ENCODE data around the gene GNMT.

DNA sequence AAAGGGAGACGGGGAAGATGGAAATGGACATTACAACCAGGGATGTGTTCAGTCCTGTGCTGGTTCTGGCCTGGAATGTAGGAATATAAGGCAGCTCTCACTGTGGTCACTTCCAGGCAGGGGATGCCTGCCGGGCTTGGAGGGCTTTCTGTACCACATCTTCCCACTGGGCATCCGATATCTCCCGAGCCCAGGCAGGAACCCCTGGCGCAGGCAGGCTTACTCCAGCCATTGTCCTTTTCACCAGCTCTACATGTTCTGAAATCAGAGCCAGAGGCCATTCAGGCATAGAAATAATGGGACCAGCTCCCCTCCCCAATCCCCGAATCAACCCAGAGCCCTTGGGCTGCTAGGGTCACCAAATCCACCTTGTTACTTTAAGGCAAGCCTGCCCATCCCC lies 51.8 kb downstream of the GNMT start:
- TF ChIP-seq TEAD4 (IDR thresholded peaks at IDR 0.05) = no peak
- no peak for TF ChIP-seq EP300 (IDR thresholded peaks at IDR 0.05; ENCODE audit: borderline replicate concordance)
- TF ChIP-seq, protein P1, sequence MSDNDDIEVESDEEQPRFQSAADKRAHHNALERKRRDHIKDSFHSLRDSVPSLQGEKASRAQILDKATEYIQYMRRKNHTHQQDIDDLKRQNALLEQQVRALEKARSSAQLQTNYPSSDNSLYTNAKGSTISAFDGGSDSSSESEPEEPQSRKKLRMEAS (IDR thresholded peaks at IDR 0.05) = no peak
- no peak for TF ChIP-seq TAF1 (IDR thresholded peaks at IDR 0.05; ENCODE audit: low read depth)
- TF ChIP-seq RAD21 (IDR thresholded peaks at IDR 0.05; ENCODE audit: low read depth) = no peak
- TF ChIP-seq EGR1 (IDR thresholded peaks at IDR 0.05) = no peak
- TF ChIP-seq, protein P2, sequence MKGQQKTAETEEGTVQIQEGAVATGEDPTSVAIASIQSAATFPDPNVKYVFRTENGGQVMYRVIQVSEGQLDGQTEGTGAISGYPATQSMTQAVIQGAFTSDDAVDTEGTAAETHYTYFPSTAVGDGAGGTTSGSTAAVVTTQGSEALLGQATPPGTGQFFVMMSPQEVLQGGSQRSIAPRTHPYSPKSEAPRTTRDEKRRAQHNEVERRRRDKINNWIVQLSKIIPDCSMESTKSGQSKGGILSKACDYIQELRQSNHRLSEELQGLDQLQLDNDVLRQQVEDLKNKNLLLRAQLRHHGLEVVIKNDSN (IDR thresholded peaks at IDR 0.05) = no peak
- no peak for TF ChIP-seq TCF12 (IDR thresholded peaks at IDR 0.05; ENCODE audit: low read depth)
